ENCODE results near the gene MAGEF1.
A peak's percentile ranks its signal among the peaks of the same experiment; 100 is the strongest.

Gene MAGEF1

GRCh38 chr3:184663756-184664155, 48.1 kb downstream of the MAGEF1 start:
- peak; percentile 69 for DNase-seq

GRCh38 chr3:184663356-184663755, 48.5 kb downstream of the MAGEF1 start:
- no peak for DNase-seq

DNA sequence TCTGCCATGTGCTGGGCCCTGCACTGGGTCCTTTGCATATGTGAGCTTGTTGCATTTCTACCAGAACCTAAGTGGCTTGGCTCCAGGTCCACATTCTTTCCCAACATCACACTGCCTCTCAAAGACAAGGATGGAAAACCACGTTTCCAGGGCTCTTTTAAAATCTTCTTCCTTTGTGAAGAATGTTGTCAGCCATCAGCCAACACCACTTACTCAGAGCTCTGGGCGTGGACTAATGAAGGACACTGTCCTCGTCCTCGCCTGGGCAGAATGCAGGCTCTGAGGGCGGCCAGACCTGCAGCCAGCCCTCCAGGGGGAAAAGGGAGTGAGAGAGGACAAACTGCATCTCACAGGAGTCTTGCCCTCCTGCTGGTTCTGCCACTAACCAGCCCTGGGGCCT, 49.7 kb downstream of the MAGEF1 start:
- no peak for DNase-seq

GRCh38 chr3:184660931-184661330, 50.9 kb downstream of the MAGEF1 start:
- DNase-seq = no peak
